ENCODE results near the gene THADA. TPM values are rescaled to one million over a fixed set of nuclear protein-coding genes. Genes with fewer than 3 reads are reported as not detected.

The THADA gene
- total RNA-seq, 1 donor from 2014 or later = 29.3 TPM

DNA sequence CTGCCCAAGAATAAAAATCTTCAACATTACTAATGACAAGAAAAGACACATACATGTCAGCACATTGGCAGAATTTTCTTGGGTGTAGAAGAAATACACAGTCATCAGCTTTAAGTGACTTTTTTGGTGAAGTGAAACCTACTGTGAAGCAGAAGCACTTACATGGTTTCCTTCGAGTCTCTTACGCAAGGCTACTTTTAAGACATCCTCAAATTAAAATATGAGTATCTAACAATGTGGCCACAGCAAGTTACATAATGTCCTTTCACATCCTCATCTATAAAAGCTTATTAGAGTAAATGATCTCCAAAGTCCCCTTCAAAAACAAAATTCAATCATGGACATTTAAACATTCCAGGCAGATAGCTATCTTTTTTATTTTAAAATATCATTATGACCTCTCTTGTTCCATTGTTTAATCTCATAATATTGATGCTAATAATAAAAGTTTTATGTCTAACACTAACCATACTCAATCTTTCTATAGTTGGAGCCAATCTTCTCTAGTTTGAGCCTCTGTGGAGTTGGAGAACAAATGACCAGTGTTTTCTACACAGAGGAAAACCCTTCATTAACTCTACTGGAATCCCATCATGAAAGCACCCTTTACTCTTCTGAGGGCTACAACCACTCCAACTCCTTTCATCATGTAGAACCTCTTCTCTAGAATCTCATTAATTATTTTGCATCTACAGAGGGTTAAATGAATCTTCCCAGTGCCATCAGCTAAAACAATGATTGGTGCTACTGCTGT lies 187.3 kb downstream of the THADA start:
- Histone ChIP-seq H3K79me2 (ENCODE audit: low read depth) (no peaks in the 10 kb centered on the region), H2AFZ (replicated peaks) (no peak overlapping the region), H3K4me3 (no peak overlapping the region), H3K4me1 (no peaks in the 10 kb centered on the region), H3K27me3 (no peaks in the 10 kb centered on the region), H3K9me3 (ENCODE audit: low read depth) (no peaks in the 10 kb centered on the region), H3K27ac (no peak overlapping the region), H3F3A (ENCODE audit: low read depth) (no peaks in the 10 kb centered on the region), H3K36me3 (no peaks in the 10 kb centered on the region), H4K20me1 (ENCODE audit: low read depth) (no peaks in the 10 kb centered on the region), H3K4me2 (no peak overlapping the region), H3K9ac (no peak overlapping the region)
- peaks cover 2% of the 10 kb centered on the region for H3K36me3 Mint-ChIP-seq
- no peak overlapping the region for H3K4me3 Mint-ChIP-seq
- H3K4me1 Mint-ChIP-seq = peaks cover 21% of the 10 kb centered on the region
- H3K9me3 Mint-ChIP-seq = no peaks in the 10 kb centered on the region
- DNase-seq (ENCODE audit: low spot score) = no peak
- TF ChIP-seq EZH2phosphoT487 (IDR thresholded peaks at IDR 0.05) (no peak), EZH2 (IDR thresholded peaks at IDR 0.05) (no peak), CTCF (IDR thresholded peaks at IDR 0.05) (no peak)
- no peak overlapping the region for H3K27ac Mint-ChIP-seq
- H3K27me3 Mint-ChIP-seq (ENCODE audit: insufficient read depth, low read depth) = no peaks in the 10 kb centered on the region

DNA sequence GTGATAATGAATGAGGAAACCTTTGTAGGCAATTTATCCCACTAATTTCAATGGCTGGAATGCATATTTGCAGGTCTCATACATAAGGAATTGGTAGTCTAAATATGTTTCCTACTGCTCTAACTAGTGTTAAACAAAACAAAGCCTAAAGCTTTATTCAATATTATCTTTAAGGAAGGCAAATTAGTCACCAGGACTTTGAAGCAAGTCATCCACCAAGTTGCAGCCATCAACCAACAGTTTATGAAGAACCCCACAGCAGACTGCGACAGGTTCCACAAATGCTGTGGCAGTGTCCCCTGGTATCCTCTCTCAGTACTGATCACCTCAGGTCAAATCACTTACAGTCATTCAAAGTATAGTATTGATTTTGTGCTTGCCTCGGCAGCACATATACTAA lies 187.9 kb downstream of the THADA start:
- H3K36me3 ChIP-seq = no peaks in the 10 kb centered on the region
- H3K9ac ChIP-seq = no peak overlapping the region
- no peaks in the 10 kb centered on the region for H3K79me2 ChIP-seq (ENCODE audit: low read depth)
- Mint-ChIP-seq H3K27ac (no peak overlapping the region), H3K4me1 (peaks cover 21% of the 10 kb centered on the region), H3K27me3 (ENCODE audit: insufficient read depth, low read depth) (no peaks in the 10 kb centered on the region), H3K9me3 (no peaks in the 10 kb centered on the region), H3K36me3 (no peaks in the 10 kb centered on the region), H3K4me3 (no peak overlapping the region)
- TF ChIP-seq EZH2phosphoT487 (IDR thresholded peaks at IDR 0.05) = no peak
- no peak for TF ChIP-seq CTCF (IDR thresholded peaks at IDR 0.05)
- H3K4me1 ChIP-seq = no peaks in the 10 kb centered on the region
- no peak overlapping the region for H3K4me3 ChIP-seq
- no peak for DNase-seq (ENCODE audit: low spot score)
- no peaks in the 10 kb centered on the region for H4K20me1 ChIP-seq (ENCODE audit: low read depth)
- no peaks in the 10 kb centered on the region for H3K9me3 ChIP-seq (ENCODE audit: low read depth)
- H3K27ac ChIP-seq = no peak overlapping the region
- no peaks in the 10 kb centered on the region for H3F3A ChIP-seq (ENCODE audit: low read depth)
- no peak overlapping the region for H2AFZ ChIP-seq (replicated peaks)
- H3K4me2 ChIP-seq = no peak overlapping the region
- no peaks in the 10 kb centered on the region for H3K27me3 ChIP-seq

DNA sequence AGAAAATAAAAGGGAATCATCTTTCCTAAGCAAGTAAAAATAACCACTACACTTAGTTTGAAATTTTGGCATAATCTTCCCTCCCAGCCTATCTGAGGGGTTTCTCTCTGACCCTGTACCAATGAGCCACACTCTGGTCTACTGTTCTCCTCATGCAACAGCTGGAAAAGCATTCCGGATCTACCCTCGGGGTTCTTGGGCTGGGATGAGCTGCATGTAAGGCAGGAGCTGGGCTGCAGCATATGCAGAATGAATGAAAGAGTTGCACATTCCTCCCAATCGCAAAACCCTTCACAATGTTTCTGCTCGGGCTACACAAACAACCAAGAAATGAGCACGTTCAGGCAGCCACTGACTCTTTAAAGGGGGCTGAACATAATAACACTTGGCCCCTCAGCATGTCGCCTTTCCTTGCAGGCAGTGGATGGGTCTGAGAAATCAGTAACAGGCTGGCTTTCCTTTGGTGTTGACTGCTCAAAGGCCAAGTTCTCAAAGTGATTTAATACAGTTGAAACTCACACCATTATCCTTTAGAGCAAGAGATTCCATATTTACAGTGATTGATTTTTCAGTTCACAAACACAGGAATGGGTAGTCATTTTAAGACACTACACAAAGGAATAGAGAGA lies 189.1 kb downstream of the THADA start:
- H3K4me3 Mint-ChIP-seq = no peak overlapping the region
- no peaks in the 10 kb centered on the region for H3K36me3 Mint-ChIP-seq
- Histone ChIP-seq H2AFZ (replicated peaks) (no peak overlapping the region), H3K4me3 (no peak overlapping the region), H3K4me2 (no peak overlapping the region), H3F3A (ENCODE audit: low read depth) (no peaks in the 10 kb centered on the region), H3K79me2 (ENCODE audit: low read depth) (no peaks in the 10 kb centered on the region), H3K9ac (no peak overlapping the region), H3K9me3 (ENCODE audit: low read depth) (no peaks in the 10 kb centered on the region), H3K36me3 (no peaks in the 10 kb centered on the region), H3K27me3 (no peaks in the 10 kb centered on the region), H4K20me1 (ENCODE audit: low read depth) (no peaks in the 10 kb centered on the region), H3K4me1 (no peaks in the 10 kb centered on the region), H3K27ac (no peak overlapping the region)
- no peak overlapping the region for H3K27ac Mint-ChIP-seq
- DNase-seq (ENCODE audit: low spot score) = no peak
- TF ChIP-seq EZH2phosphoT487 (IDR thresholded peaks at IDR 0.05) (no peak), EZH2 (IDR thresholded peaks at IDR 0.05) (no peak)
- peaks cover 21% of the 10 kb centered on the region for H3K4me1 Mint-ChIP-seq
- H3K27me3 Mint-ChIP-seq (ENCODE audit: insufficient read depth, low read depth) = no peaks in the 10 kb centered on the region
- no peaks in the 10 kb centered on the region for H3K9me3 Mint-ChIP-seq

DNA sequence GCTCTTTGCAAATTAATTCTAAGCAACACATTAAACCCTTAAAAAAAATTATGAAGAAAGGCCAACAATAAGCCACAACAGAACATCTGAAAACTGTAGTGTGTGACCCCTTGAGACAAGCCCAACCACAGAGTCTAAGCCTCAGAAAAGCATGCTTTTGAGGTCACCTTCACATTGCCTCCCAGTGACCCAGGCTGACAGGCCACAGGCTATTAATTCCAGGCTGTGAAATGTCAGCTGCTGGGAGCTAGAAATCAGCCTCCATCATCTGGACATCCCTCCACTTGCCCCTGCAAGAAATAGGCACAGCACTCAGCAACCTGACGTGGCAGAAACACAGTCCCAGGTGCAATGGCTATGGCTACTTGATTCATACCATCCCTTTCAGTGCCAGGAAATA lies 190.0 kb downstream of the THADA start:
- H3K4me3 Mint-ChIP-seq = no peak overlapping the region
- no peaks in the 10 kb centered on the region for H3K4me1 ChIP-seq
- no peak overlapping the region for H3K9ac ChIP-seq
- no peak overlapping the region for H3K27ac Mint-ChIP-seq
- H2AFZ ChIP-seq (replicated peaks) = no peak overlapping the region
- no peaks in the 10 kb centered on the region for H3K79me2 ChIP-seq (ENCODE audit: low read depth)
- no peaks in the 10 kb centered on the region for H3K9me3 ChIP-seq (ENCODE audit: low read depth)
- no peaks in the 10 kb centered on the region for H3K36me3 ChIP-seq
- TF ChIP-seq CTCF (IDR thresholded peaks at IDR 0.05) = no peak
- TF ChIP-seq EZH2 (IDR thresholded peaks at IDR 0.05) = no peak
- TF ChIP-seq EZH2phosphoT487 (IDR thresholded peaks at IDR 0.05) = no peak
- H3K36me3 Mint-ChIP-seq = no peaks in the 10 kb centered on the region
- H3K27ac ChIP-seq = no peak overlapping the region
- H3K27me3 Mint-ChIP-seq (ENCODE audit: insufficient read depth, low read depth) = no peaks in the 10 kb centered on the region
- no peaks in the 10 kb centered on the region for H3F3A ChIP-seq (ENCODE audit: low read depth)
- H3K9me3 Mint-ChIP-seq = no peaks in the 10 kb centered on the region
- no peak for DNase-seq (ENCODE audit: low spot score)
- no peaks in the 10 kb centered on the region for H4K20me1 ChIP-seq (ENCODE audit: low read depth)
- no peaks in the 10 kb centered on the region for H3K27me3 ChIP-seq
- no peak overlapping the region for H3K4me2 ChIP-seq
- peaks cover 21% of the 10 kb centered on the region for H3K4me1 Mint-ChIP-seq
- H3K4me3 ChIP-seq = no peak overlapping the region

All from neural progenitor cell (in vitro differentiated cells).